Retinal pigment epithelial cell (primary cell): Measurements from ENCODE around the gene MAN2A2.

ENCODE experiments used
- DNase-seq: peaks from one replicate; pipeline ENCODE4 v3.0.0-alpha.2; 2010; ENCODE audit warnings: low read depth
- H3K4me3 ChIP-seq: 2 replicates; pipeline ENCODE4 v1.5.1; 2011; ENCODE audit warnings: mild to moderate bottlenecking, low read length, control low read depth, moderate library complexity
- CTCF ChIP-seq: conservative IDR thresholded peaks from 2 replicates; pipeline ENCODE4 v1.5.1; 2011; ENCODE audit warnings: low read depth, low read length, control low read depth, inconsistent platforms

MAN2A2 gene

DNA sequence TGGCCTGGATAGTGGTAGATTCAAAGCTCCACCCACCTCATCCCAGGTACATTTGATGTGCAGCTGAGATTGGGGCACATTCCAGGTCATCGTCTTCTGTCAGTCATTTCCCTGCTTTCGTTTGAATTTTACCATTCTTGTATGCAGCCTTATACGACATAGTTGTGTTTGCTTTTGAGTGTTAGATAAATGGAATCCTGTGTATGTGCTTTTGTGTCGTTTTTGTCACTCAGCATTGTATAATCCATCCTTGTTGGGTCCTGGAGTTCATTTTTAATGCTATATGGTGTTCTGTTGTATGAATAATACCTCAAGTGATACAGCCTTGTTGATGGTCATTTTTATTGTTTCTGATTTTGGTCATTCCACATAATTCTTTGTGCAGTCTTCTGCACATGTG is 58.9 kb downstream of the MAN2A2 start:
- H3K4me3 ChIP-seq: no peak overlapping the region
- no peak for DNase-seq
- no peak for TF ChIP-seq CTCF

DNA sequence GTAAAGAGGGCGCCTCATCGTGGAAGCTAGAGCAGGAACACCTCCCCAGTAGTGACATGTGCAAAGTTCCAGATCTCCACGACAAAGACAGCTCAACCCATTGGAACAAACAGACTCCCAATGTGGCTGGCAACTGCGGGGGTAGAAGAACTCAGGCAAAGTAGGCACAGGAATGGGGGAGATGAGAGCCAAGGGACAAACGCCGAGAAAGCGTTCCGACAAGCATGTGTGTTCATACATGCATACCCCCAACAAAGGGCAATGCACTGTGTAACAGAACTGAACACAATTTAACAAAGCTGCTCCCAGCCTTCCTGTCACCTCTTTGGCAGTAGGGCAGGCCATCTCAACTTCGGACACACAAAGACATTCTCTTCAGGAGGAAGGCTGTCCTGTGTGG is 63.2 kb downstream of the MAN2A2 start:
- no peak for DNase-seq
- no peak overlapping the region for H3K4me3 ChIP-seq
- TF ChIP-seq CTCF: no peak

DNA sequence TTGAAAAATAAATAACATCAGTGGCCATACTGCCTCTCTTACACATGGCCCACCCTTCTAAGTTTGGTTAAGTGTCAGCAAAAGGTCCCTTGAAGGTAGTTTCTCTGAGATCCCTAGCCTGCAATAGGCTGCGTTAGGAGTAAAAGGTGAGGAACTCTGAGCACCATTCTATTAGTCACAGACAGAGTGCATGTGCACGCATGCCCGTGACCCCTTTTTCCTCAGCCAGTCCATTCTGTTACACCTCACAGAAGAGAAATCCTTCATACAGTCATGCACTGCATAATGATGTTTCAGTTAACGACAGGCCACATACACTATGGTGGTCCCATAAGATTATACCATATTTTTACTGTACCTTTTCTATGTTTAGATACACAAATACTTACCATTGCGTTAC is 64.1 kb downstream of the MAN2A2 start:
- H3K4me3 ChIP-seq: no peak overlapping the region
- no peak for DNase-seq
- no peak for TF ChIP-seq CTCF

DNA sequence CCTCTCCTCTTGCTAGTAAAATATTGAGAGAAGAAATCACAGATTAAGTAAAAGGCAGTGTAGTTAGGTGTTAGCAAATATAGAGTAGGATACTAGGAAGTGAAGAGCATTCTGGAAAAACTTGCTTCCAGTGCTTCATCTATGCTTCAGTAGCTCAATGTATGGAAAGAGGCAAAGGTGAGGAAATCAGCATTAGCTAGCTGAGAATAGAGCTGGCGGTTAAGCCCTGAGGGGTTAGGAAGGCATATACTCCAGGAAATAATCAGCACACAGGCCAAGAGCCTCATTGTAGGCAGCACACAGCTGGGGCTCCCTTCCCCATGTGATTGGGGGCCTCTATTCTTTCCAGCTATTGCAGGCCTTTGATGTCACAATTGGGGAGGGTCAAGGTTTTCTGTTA is 65.3 kb downstream of the MAN2A2 start:
- DNase-seq: no peak
- no peak overlapping the region for H3K4me3 ChIP-seq
- TF ChIP-seq CTCF: no peak

GRCh38 chr15:90970274-90970673 is 67.2 kb downstream of the MAN2A2 start:
- DNase-seq: no peak
- TF ChIP-seq CTCF: no peak
- no peak overlapping the region for H3K4me3 ChIP-seq

- DNase-seq: no peak
- no peak for TF ChIP-seq CTCF
These were observed 69.0 kb downstream of the MAN2A2 start for GRCh38 chr15:90972133-90972532.

More at GRCh38 chr15:90972133-90972532, 69.0 kb downstream of the MAN2A2 start:
- H3K4me3 ChIP-seq: no peak overlapping the region
